Fibroblast of skin of right quadriceps (primary cell): ENCODE measurements around the gene TAF10.

Experiments used
- DNase-seq: peaks from one replicate; pipeline ENCODE4 v3.0.0-alpha.2; 2013

TAF10 gene

GRCh38 chr11:6623391-6624363, 11.7 kb upstream of the TAF10 start:
- DNase-seq = no peak

- DNase-seq = no peak
Observed at GRCh38 chr11:6622261-6623171, 10.5 kb upstream of the TAF10 start.

- DNase-seq = no peak
Observed at GRCh38 chr11:6621711-6622211, 9.7 kb upstream of the TAF10 start.

GRCh38 chr11:6620636-6621035, 8.6 kb upstream of the TAF10 start:
- DNase-seq = no peak

- DNase-seq = peak; percentile 94
Observed at GRCh38 chr11:6619004-6619745, 7.2 kb upstream of the TAF10 start, which contains the start of gene TPP1. TPP1 (minus strand) TSS chr11:6619422; CDS start chr11:6619400, 22 bp downstream.

GRCh38 chr11:6618117-6619003, 6.3 kb upstream of the TAF10 start:
- DNase-seq = peak; percentile 85

- no peak for DNase-seq
Observed at GRCh38 chr11:6617315-6617781, 5.3 kb upstream of the TAF10 start.

- DNase-seq = no peak
Observed at GRCh38 chr11:6616596-6617250, 4.7 kb upstream of the TAF10 start.

DNA sequence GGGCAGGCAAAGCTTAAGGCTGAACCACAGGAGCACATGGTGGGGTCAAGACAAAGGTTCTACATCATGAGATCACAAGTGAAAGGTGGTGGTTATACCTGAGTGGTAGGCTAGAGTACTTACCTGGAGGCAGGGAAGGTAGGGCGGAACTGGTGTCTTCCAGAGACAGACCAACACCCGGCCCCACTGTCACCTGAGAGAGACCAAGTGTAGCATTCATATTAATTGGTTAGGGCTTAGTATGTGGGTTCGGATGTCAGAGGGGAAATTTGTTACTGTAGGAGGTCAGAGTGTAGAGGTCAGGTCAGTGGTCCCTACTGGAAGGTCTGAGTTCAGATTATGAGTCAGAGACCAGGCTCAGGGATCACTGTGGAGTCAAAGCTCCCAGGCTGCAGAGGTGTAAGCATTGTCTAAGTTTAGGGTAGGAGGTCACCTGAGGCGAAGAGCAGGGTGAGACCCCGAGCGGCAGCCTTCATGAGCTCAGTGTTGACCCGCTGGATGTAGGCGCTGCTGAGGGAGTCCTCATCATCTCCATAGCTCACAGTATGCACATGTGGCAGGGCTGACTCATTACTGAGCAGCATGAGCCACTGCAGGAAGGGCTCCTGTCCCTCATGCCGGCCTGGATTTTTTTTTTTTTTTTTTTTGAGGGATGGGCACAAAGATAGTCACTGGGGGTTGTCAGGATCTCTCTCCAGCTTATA, 4.0 kb upstream of the TAF10 start:
- DNase-seq = peak; percentile 53

DNA sequence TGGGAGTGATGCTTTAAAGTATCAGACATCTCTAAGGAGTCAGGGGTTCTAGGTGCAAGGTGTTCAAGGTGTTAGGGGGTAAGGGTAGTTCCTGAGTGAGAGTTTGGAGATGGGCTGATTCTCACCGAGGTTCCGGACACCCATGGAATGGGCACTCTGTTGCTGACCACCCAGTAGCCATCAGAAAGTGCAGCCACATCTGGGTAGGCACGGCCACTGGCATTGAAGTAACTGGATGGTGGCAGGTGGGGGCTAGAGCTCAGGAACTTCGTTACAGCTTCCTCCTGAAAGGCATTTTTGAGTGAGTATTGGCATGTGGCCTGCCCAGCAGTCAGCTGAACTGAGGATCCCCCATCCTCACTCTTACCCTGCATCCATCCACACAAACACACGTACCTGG, 3.0 kb upstream of the TAF10 start:
- no peak for DNase-seq

DNA sequence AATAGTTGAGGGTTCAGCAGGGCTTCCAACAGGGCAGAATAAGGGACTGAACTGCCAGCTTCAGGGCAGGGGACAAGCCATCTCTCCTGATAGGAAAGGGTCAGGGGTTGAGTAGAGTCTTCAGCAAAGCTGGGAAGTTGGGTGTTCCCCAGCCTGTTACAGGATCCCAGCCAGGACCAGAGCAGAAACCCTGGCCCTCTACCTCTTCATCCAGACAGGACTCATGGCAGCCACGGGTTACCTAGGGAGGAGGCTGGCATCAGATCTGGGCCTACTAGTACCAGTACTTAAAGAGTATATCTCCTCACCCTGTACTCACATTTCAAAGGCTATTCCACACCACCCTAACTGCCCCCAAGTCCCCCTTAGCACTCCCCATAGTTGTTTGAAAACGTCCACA, 2.4 kb upstream of the TAF10 start:
- DNase-seq = no peak

DNA sequence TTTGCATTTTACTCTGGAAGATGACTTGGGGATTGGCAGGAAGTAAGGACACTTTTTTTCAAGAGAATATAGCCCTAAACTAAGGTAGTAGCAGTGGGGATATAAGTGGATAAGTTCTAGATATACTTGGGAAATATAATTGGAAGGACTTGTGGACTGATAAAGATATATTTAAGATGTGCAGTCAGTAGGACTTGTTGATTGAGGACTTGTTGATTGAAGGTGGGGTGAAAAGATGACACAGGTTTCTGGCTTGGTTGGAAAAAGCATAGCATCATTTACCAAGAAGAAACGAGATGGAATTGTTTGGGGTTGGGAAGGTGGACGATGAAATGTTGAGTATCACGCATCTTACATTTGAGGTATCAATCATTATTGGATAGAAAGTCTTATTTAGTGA, 1.5 kb upstream of the TAF10 start:
- no peak for DNase-seq

- no peak for DNase-seq
Observed at GRCh38 chr11:6611963-6612212, 128 bp downstream of the TAF10 start.

DNA sequence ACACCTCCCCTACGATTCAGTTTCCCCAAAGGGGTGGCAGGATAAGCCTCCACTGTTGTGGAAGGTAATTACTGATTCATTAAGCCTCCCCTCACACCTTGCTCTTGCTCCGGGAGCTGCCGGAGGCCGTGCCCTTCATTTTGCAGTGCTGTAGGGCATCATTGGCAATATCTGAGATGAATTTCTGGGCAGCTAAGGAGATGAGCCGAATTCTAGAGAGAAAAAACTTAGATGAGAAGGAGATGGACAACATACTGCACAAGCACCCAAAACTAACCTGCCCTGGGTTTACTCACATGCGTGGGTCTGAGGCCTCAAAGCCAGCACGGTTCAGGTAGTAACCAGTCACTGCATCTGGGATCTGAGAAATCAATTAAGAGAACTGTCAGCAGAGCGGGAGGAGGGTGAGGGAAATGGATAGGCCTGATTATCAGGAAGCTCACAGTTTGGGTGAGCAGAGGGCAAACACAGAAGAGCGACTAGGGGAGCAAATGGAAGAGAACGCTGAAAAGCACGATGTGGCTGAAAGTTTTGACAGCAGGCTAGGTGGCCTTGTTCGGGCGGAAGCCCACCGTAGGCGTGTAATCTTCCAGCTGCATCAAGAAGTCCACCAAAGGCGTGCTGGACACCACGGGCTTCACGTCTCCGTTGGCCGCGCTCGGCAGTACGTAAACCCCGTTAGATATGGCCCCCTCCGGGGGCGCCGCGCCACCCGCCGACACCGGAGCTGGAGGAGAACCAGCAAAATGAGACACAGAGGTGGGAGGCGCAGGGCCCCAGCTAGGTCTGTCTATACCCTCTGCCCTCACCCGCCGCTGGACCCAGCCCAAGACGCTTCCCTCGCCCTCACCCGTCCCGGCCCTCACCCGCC, 689 bp downstream of the TAF10 start:
- peak; percentile 18 for DNase-seq

DNA sequence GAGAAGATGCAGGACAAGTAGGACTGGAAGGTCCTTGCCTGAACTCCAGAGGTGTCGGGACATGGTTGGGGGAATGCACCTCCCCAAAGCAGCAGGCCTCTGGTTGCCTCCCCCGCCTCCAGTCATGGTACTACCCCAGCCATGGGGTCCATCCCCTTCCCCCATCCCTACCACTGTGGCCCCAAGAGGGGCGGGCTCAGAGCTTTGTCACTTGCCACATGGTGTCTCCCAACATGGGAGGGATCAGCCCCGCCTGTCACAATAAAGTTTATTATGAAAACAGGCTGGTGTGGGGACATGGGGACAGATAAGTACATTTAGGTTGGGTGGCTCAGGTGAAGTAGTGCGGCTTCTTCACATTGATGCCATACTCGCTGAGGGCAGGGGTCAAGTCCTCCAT, 1.4 kb downstream of the TAF10 start:
- DNase-seq = no peak

GRCh38 chr11:6609502-6610015, 2.5 kb downstream of the TAF10 start:
- no peak for DNase-seq

- DNase-seq = peak; percentile 27
Observed at GRCh38 chr11:6608726-6609501, 3.1 kb downstream of the TAF10 start.

GRCh38 chr11:6608011-6608410, 4.0 kb downstream of the TAF10 start:
- no peak for DNase-seq
